GM12891 (cell line): ENCODE data around the gene SP1.

ENCODE experiments used
- POLR2A ChIP-seq: IDR thresholded peaks from 2 replicates; pipeline ENCODE4 v1.6.1; 2011; ENCODE audit warnings: low read depth, low read length, control low read depth
- POLR2AphosphoS5 ChIP-seq: IDR thresholded peaks from 2 replicates; pipeline ENCODE4 v1.6.1; 2011; ENCODE audit warnings: low read depth, low read length, control low read depth
- POU2F2 ChIP-seq: IDR thresholded peaks from 2 replicates; pipeline ENCODE4 v1.6.1; 2011; ENCODE audit warnings: low read depth, mild to moderate bottlenecking, control low read depth, low read length, moderate library complexity
- SPI1 ChIP-seq: IDR thresholded peaks from 2 replicates; pipeline ENCODE4 v1.6.1; 2011; ENCODE audit warnings: low read depth, low read length, control low read depth
- TAF1 ChIP-seq: IDR thresholded peaks from 2 replicates; pipeline ENCODE4 v1.6.1; 2011; ENCODE audit warnings: low read depth, low read length, control low read depth

DNA sequence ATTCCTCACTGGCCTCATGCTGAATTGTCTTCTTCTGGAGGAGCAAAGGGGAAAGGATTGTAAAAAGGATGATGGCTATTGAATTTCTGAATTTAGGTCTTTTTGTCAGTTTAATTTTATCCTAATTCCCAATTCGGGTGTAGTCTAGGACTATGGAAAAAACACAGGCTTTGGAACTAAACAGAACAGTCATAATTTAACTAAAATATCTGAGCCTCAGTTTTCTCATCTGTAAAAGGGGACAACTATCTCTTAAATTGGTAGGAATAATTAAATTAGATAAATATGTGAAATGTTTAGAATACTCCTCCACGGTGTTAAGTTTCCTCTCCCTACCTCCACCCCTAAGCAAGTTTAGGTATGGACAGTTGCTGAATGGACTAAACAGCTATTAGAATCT is 3.2 kb upstream of the SP1 start:
- TF ChIP-seq TAF1 (no peak), POU2F2 (no peak), POLR2A (no peak), POLR2AphosphoS5 (no peak), SPI1 (no peak)
